ENCODE data around the gene CSTF1. TPM values are rescaled to one million over a fixed set of nuclear protein-coding genes. Genes with fewer than 3 reads are reported as not detected.

CSTF1 gene
- total and polyA plus RNA-seq, 2 donors (not counting 3 experiments of a cell fraction or from before 2014, with no cell fraction given), result 39.6 to 49.3 TPM

DNA sequence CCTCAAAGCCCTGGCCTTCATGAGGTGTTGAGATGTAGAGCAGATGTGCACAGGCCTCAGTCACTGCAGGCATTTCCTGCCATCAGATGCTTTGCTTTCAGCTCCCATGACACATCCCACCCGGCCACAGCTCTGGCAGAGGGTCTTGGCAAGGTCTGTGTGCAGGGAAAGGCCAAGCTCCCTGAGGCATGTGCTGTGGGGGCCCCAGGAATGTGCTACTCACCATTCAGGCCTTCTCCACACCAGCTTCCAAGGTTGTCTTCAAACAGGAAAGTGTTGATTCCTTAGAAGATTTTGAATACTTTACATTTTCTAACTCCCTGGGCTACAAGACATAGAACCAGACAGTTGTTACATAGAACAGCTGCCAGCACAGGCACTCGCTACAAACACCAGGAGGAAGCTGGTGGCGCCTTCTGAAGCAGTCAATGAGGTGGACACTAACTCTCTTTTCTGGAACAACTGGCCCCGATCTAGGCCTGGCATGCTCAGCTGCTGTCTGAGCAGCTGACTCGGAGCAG, 47.4 kb downstream of the CSTF1 start:
- dilution Hi-C loops (cut with MboI; ENCODE audit: extremely low pct_ligation_motif_present, low sequenced_read_pairs) (no loop called here), intact Hi-C loops (cut with micrococcal nuclease) (no loop called here)
- ChIA-PET POLR2A (no interaction called here), CTCF (interaction anchor here (0.6 kb wide), 1 partner anchor 31 kb away, joined by 3 read pairs; no protein-coding TSS in a partner anchor)
- no peak overlapping the region for H2AFZ ChIP-seq (ENCODE audit: low read depth, low read length)
- H3K79me2 ChIP-seq (ENCODE audit: control insufficient read depth, insufficient read depth, low read length), result no peaks in the 10 kb centered on the region
- DNase-seq (ENCODE audit: low read depth, low spot score) (peak; percentile 23), FAIRE-seq (no peak)
- no peak overlapping the region for H3K4me2 ChIP-seq (ENCODE audit: insufficient read depth, low read length)
- H3K9ac ChIP-seq (replicated peaks; ENCODE audit: extremely low read depth, insufficient read depth, low read length), result no peak overlapping the region
- no peaks in the 10 kb centered on the region for H4K20me1 ChIP-seq (replicated peaks; ENCODE audit: control insufficient read depth, extremely low read depth, insufficient read depth, low read length)
- H3K9me1 ChIP-seq (replicated peaks; ENCODE audit: control insufficient read depth, extremely low read depth, insufficient read depth, low read length), result no peaks in the 10 kb centered on the region
- H3K27me3 ChIP-seq (ENCODE audit: control insufficient read depth in 2 of 2, insufficient read depth in 2 of 2, low read length in 2 of 2), result peaks cover 4 to 13% of the 10 kb centered on the region in 2 experiments
- H3K36me3 ChIP-seq (ENCODE audit: control insufficient read depth in 2 of 2, extremely low read depth in 1 of 2, insufficient read depth in 2 of 2, low read length in 2 of 2), result no peaks in the 10 kb centered on the region
- no peak overlapping the region for H3K27ac ChIP-seq (ENCODE audit: insufficient read depth, low read depth, low read length)
- no TSS peak for BruUV-seq (replicated peaks)
- no peak overlapping the region for H3K4me3 ChIP-seq (replicated peaks in 1 of 3; ENCODE audit: insufficient read depth in 1 of 3, low read depth in 1 of 3, low read length in 3 of 3)
- no peaks in the 10 kb centered on the region for H3K9me3 ChIP-seq (replicated peaks; ENCODE audit: control insufficient read depth, insufficient read depth, low read length)
- no peaks in the 10 kb centered on the region for H3K4me1 ChIP-seq (ENCODE audit: control insufficient read depth, extremely low read depth, insufficient read depth, low read length)
- TF ChIP-seq EZH2 (IDR thresholded peaks at IDR 0.05; ENCODE audit: borderline replicate concordance, low read depth, low read length, severe bottlenecking) (no peak), GATA2 (IDR thresholded peaks at IDR 0.05; ENCODE audit: insufficient read depth, insufficient read length, low read depth, low read length) (no peak), JUN (IDR thresholded peaks at IDR 0.05; ENCODE audit: borderline replicate concordance, insufficient read depth, insufficient read length, low read depth) (no peak), MYC (IDR thresholded peaks at IDR 0.05; ENCODE audit: low read depth, low read length) (no peak), POLR2AphosphoS5 (IDR thresholded peaks at IDR 0.05; ENCODE audit: insufficient read depth, low read depth, low read length) (no peak), POLR2A (IDR thresholded peaks at IDR 0.05; ENCODE audit: low read depth, low read length) (no peak), FOS (IDR thresholded peaks at IDR 0.05; ENCODE audit: borderline replicate concordance, insufficient read depth, low read length) (no peak)
- TF ChIP-seq, protein P1, sequence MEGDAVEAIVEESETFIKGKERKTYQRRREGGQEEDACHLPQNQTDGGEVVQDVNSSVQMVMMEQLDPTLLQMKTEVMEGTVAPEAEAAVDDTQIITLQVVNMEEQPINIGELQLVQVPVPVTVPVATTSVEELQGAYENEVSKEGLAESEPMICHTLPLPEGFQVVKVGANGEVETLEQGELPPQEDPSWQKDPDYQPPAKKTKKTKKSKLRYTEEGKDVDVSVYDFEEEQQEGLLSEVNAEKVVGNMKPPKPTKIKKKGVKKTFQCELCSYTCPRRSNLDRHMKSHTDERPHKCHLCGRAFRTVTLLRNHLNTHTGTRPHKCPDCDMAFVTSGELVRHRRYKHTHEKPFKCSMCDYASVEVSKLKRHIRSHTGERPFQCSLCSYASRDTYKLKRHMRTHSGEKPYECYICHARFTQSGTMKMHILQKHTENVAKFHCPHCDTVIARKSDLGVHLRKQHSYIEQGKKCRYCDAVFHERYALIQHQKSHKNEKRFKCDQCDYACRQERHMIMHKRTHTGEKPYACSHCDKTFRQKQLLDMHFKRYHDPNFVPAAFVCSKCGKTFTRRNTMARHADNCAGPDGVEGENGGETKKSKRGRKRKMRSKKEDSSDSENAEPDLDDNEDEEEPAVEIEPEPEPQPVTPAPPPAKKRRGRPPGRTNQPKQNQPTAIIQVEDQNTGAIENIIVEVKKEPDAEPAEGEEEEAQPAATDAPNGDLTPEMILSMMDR (IDR thresholded peaks at IDR 0.05; ENCODE audit: extremely low read depth in 1 of 2, insufficient read depth in 1 of 2, low read depth in 1 of 2, low read length in 2 of 2), result no peak
- TF ChIP-seq, protein P2, sequence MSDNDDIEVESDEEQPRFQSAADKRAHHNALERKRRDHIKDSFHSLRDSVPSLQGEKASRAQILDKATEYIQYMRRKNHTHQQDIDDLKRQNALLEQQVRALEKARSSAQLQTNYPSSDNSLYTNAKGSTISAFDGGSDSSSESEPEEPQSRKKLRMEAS (IDR thresholded peaks at IDR 0.05; ENCODE audit: insufficient read depth, insufficient read length), result no peak
